HUDEP-2 (cell line): ENCODE data around the gene STON2.
"Not testable (repeated sequence)": the region's sequence is repeated elsewhere in the genome, so short reads cannot be mapped to it uniquely, and the experiment has no call there.

Experiments
- DNase-seq, 76 experiments: peaks; one replicate each; lab custom pipeline; 2025; ENCODE audit not compliant: unreplicated experiment in 76 of 76; lab: John Stamatoyannopoulos, UW

Gene STON2

GRCh38 chr14:81385419-81385818 is 14.7 kb downstream of the STON2 start:
- DNase-seq, result no peak

GRCh38 chr14:81384900-81385299 is 15.2 kb downstream of the STON2 start:
- no peak for DNase-seq

GRCh38 chr14:81382517-81383225 is 17.5 kb downstream of the STON2 start:
- no peak for DNase-seq

GRCh38 chr14:81380009-81380408 is 20.1 kb downstream of the STON2 start:
- not testable (repeated sequence) for DNase-seq

GRCh38 chr14:81371802-81372201 is 28.3 kb downstream of the STON2 start:
- DNase-seq, result no peak

- no peak for DNase-seq
These were observed 32.6 kb downstream of the STON2 start for GRCh38 chr14:81367563-81367962.

- no peak for DNase-seq
These were observed 33.2 kb downstream of the STON2 start for GRCh38 chr14:81366884-81367283.

- DNase-seq, result no peak
These were observed 33.9 kb downstream of the STON2 start for GRCh38 chr14:81366214-81366613.

GRCh38 chr14:81363746-81364378 is 36.3 kb downstream of the STON2 start:
- no peak for DNase-seq

GRCh38 chr14:81353691-81354323 is 46.3 kb downstream of the STON2 start:
- DNase-seq, result no peak

GRCh38 chr14:81352413-81352812 is 47.7 kb downstream of the STON2 start:
- no peak for DNase-seq

- no peak for DNase-seq
These were observed 48.9 kb downstream of the STON2 start for GRCh38 chr14:81351205-81351604.

- DNase-seq, result no peak
These were observed 49.6 kb downstream of the STON2 start for GRCh38 chr14:81350344-81351130.

GRCh38 chr14:81348061-81348460 is 52.1 kb downstream of the STON2 start:
- DNase-seq, result peak in 4 of 76 experiments; percentile 4 to 21 (median 6)

GRCh38 chr14:81345781-81346180 is 54.3 kb downstream of the STON2 start:
- DNase-seq, result no peak

GRCh38 chr14:81344481-81345160 is 55.5 kb downstream of the STON2 start:
- no peak for DNase-seq

- no peak for DNase-seq
These were observed 56.4 kb downstream of the STON2 start for GRCh38 chr14:81343701-81344100.

GRCh38 chr14:81342850-81343580 is 57.1 kb downstream of the STON2 start:
- DNase-seq, result no peak

GRCh38 chr14:81341781-81342180 is 58.3 kb downstream of the STON2 start:
- no peak for DNase-seq

GRCh38 chr14:81341370-81341769 is 58.8 kb downstream of the STON2 start:
- DNase-seq, result no peak
